Measurements from ENCODE around the gene RNF40. TPM values are rescaled to one million over a fixed set of nuclear protein-coding genes. Genes with fewer than 3 reads are reported as not detected.

RNF40 gene
- total RNA-seq, 5 donors from 2014 or later (not counting 1 experiment from before 2014, with no cell fraction given) = 55.7 to 106 (median 95.9) TPM

GRCh38 chr16:30738984-30739951, 22.9 kb upstream of the RNF40 start:
- H3K4me1 ChIP-seq (ENCODE audit: control insufficient read depth in 1 of 2, extremely low read depth in 1 of 2, insufficient read depth in 2 of 2, low read length in 2 of 2) = no peaks in the 10 kb centered on the region
- no peaks in the 10 kb centered on the region for H3K27me3 Mint-ChIP-seq
- H3K36me3 ChIP-seq (ENCODE audit: control insufficient read depth in 2 of 2, extremely low read depth in 1 of 2, insufficient read depth in 1 of 2, low read length in 1 of 2) = peaks cover 31 to 62% of the 10 kb centered on the region in 2 donors
- no peak for ATAC-seq (replicated peaks in 1 of 4)
- H3K9me3 ChIP-seq = no peaks in the 10 kb centered on the region
- H3K36me3 Mint-ChIP-seq = peaks cover 46% of the 10 kb centered on the region
- no peaks in the 10 kb centered on the region for H3K27me3 ChIP-seq (replicated peaks in 1 of 2; ENCODE audit: control insufficient read depth in 2 of 2, extremely low read depth in 1 of 2, insufficient read depth in 2 of 2, low read length in 1 of 2)
- H3K4me3 ChIP-seq (ENCODE audit: control insufficient read depth in 1 of 2, extremely low read depth in 1 of 2, low read length in 1 of 2) = no peak overlapping the region
- no peak overlapping the region for H3K27ac Mint-ChIP-seq
- ChIA-PET CTCF (no interaction called here), POLR2A (no interaction called here)
- no peaks in the 10 kb centered on the region for H3K9me3 Mint-ChIP-seq
- 98% methylated on average over 25 of the region's 37 CpGs for WGBS (ENCODE audit: insufficient coverage)
- H3K27ac ChIP-seq (ENCODE audit: low read length) = no peak overlapping the region
- H3K4me1 Mint-ChIP-seq = peaks cover 9 to 21% (median 14%) of the 10 kb centered on the region in 3 donors
- no peak overlapping the region for H3K4me3 Mint-ChIP-seq
- DNase-seq = no peak

- Histone ChIP-seq H3K36me3 (ENCODE audit: control insufficient read depth in 2 of 2, extremely low read depth in 1 of 2, insufficient read depth in 1 of 2, low read length in 1 of 2) (peaks cover 29 to 58% of the 10 kb centered on the region in 2 donors), H3K27ac (ENCODE audit: low read length) (no peak overlapping the region), H3K27me3 (replicated peaks in 1 of 2; ENCODE audit: control insufficient read depth in 2 of 2, extremely low read depth in 1 of 2, insufficient read depth in 2 of 2, low read length in 1 of 2) (no peaks in the 10 kb centered on the region), H3K4me1 (ENCODE audit: control insufficient read depth in 1 of 2, extremely low read depth in 1 of 2, insufficient read depth in 2 of 2, low read length in 2 of 2) (no peaks in the 10 kb centered on the region), H3K4me3 (ENCODE audit: control insufficient read depth in 1 of 2, extremely low read depth in 1 of 2, low read length in 1 of 2) (no peak overlapping the region), H3K9me3 (no peaks in the 10 kb centered on the region)
- WGBS (ENCODE audit: insufficient coverage) = 83% methylated on average over 6 of the region's 8 CpGs
- ChIA-PET CTCF (no interaction called here), POLR2A (no interaction called here)
- peaks cover 45% of the 10 kb centered on the region for H3K36me3 Mint-ChIP-seq
- no peaks in the 10 kb centered on the region for H3K27me3 Mint-ChIP-seq
- H3K4me3 Mint-ChIP-seq = no peak overlapping the region
- no peak for DNase-seq
- no peaks in the 10 kb centered on the region for H3K9me3 Mint-ChIP-seq
- ATAC-seq (replicated peaks in 1 of 4) = no peak
- peaks cover 9 to 26% (median 14%) of the 10 kb centered on the region in 3 donors for H3K4me1 Mint-ChIP-seq
- peak overlapping the region; percentile 38 to 74 for H3K27ac Mint-ChIP-seq
Measured at GRCh38 chr16:30740364-30741251, 21.5 kb upstream of the RNF40 start.

GRCh38 chr16:30741461-30741914, 20.6 kb upstream of the RNF40 start:
- Histone ChIP-seq H3K36me3 (ENCODE audit: control insufficient read depth in 2 of 2, extremely low read depth in 1 of 2, insufficient read depth in 1 of 2, low read length in 1 of 2) (peaks cover 29 to 49% of the 10 kb centered on the region in 2 donors), H3K27ac (ENCODE audit: low read length) (no peak overlapping the region), H3K4me3 (ENCODE audit: control insufficient read depth in 1 of 2, extremely low read depth in 1 of 2, low read length in 1 of 2) (no peak overlapping the region), H3K4me1 (ENCODE audit: control insufficient read depth in 1 of 2, extremely low read depth in 1 of 2, insufficient read depth in 2 of 2, low read length in 2 of 2) (no peaks in the 10 kb centered on the region), H3K9me3 (no peaks in the 10 kb centered on the region), H3K27me3 (replicated peaks in 1 of 2; ENCODE audit: control insufficient read depth in 2 of 2, extremely low read depth in 1 of 2, insufficient read depth in 2 of 2, low read length in 1 of 2) (no peaks in the 10 kb centered on the region)
- peaks cover 40% of the 10 kb centered on the region for H3K36me3 Mint-ChIP-seq
- ATAC-seq (replicated peaks in 1 of 4) (no peak), DNase-seq (no peak)
- no peak overlapping the region for H3K4me3 Mint-ChIP-seq
- H3K9me3 Mint-ChIP-seq = no peaks in the 10 kb centered on the region
- no peak overlapping the region for H3K27ac Mint-ChIP-seq
- CTCF ChIA-PET = interaction anchor here in 1 of 2 donors (0.5 kb wide), 1 partner anchor 102 kb away, joined by 3 read pairs; no protein-coding TSS in a partner anchor
- POLR2A ChIA-PET = no interaction called here
- no peaks in the 10 kb centered on the region for H3K27me3 Mint-ChIP-seq
- 100% methylated on average over 5 of the region's 6 CpGs for WGBS (ENCODE audit: insufficient coverage)
- peaks cover 9 to 26% (median 14%) of the 10 kb centered on the region in 3 donors for H3K4me1 Mint-ChIP-seq

- Histone ChIP-seq H3K36me3 (ENCODE audit: control insufficient read depth in 2 of 2, extremely low read depth in 1 of 2, insufficient read depth in 1 of 2, low read length in 1 of 2) (peaks cover 14 to 27% of the 10 kb centered on the region in 2 donors), H3K4me3 (ENCODE audit: control insufficient read depth in 1 of 2, extremely low read depth in 1 of 2, low read length in 1 of 2) (no peak overlapping the region), H3K27ac (ENCODE audit: low read length) (no peak overlapping the region), H3K9me3 (no peaks in the 10 kb centered on the region), H3K4me1 (ENCODE audit: control insufficient read depth in 1 of 2, extremely low read depth in 1 of 2, insufficient read depth in 2 of 2, low read length in 2 of 2) (peaks cover 0 to 8% of the 10 kb centered on the region in 2 experiments), H3K27me3 (replicated peaks in 1 of 2; ENCODE audit: control insufficient read depth in 2 of 2, extremely low read depth in 1 of 2, insufficient read depth in 2 of 2, low read length in 1 of 2) (no peaks in the 10 kb centered on the region)
- 98% methylated on average over 9 of the region's 11 CpGs for WGBS (ENCODE audit: insufficient coverage)
- ChIA-PET POLR2A (no interaction called here), CTCF (no interaction called here)
- H3K27ac Mint-ChIP-seq = peak overlapping the region in 1 of 2 donors; percentile 11
- no peak overlapping the region for H3K4me3 Mint-ChIP-seq
- DNase-seq (no peak), ATAC-seq (replicated peaks in 1 of 4) (no peak)
- no peaks in the 10 kb centered on the region for H3K9me3 Mint-ChIP-seq
- no peaks in the 10 kb centered on the region for H3K27me3 Mint-ChIP-seq
- peaks cover 25% of the 10 kb centered on the region for H3K36me3 Mint-ChIP-seq
- H3K4me1 Mint-ChIP-seq = peaks cover 22 to 35% (median 28%) of the 10 kb centered on the region in 3 donors
Measured at GRCh38 chr16:30743716-30744115, 18.4 kb upstream of the RNF40 start.

- H3K27ac ChIP-seq (ENCODE audit: low read length) = no peak overlapping the region
- no CpG with 5 or more reads among the region's 2 CpGs for WGBS (ENCODE audit: insufficient coverage)
- peaks cover 0 to 11% of the 10 kb centered on the region in 2 experiments for H3K4me1 ChIP-seq (ENCODE audit: control insufficient read depth in 1 of 2, extremely low read depth in 1 of 2, insufficient read depth in 2 of 2, low read length in 2 of 2)
- peaks cover 22% of the 10 kb centered on the region for H3K36me3 Mint-ChIP-seq
- ATAC-seq (replicated peaks in 1 of 4) = no peak
- no peak overlapping the region for H3K4me3 Mint-ChIP-seq
- H3K36me3 ChIP-seq (ENCODE audit: control insufficient read depth in 2 of 2, extremely low read depth in 1 of 2, insufficient read depth in 1 of 2, low read length in 1 of 2) = peaks cover 10 to 22% of the 10 kb centered on the region in 2 donors
- H3K27me3 ChIP-seq (replicated peaks in 1 of 2; ENCODE audit: control insufficient read depth in 2 of 2, extremely low read depth in 1 of 2, insufficient read depth in 2 of 2, low read length in 1 of 2) = no peaks in the 10 kb centered on the region
- H3K27ac Mint-ChIP-seq = no peak overlapping the region
- CTCF ChIA-PET = no interaction called here
- no peaks in the 10 kb centered on the region for H3K9me3 ChIP-seq
- POLR2A ChIA-PET = interaction anchor here in 1 of 2 donors (0.7 kb wide), 2 partner anchors 132 to 184 kb away, joined by 3 to 9 read pairs; no protein-coding TSS in a partner anchor
- no peaks in the 10 kb centered on the region for H3K9me3 Mint-ChIP-seq
- no peaks in the 10 kb centered on the region for H3K27me3 Mint-ChIP-seq
- no peak for DNase-seq
- no peak overlapping the region for H3K4me3 ChIP-seq (ENCODE audit: control insufficient read depth in 1 of 2, extremely low read depth in 1 of 2, low read length in 1 of 2)
- H3K4me1 Mint-ChIP-seq = peaks cover 22 to 39% (median 31%) of the 10 kb centered on the region in 3 donors
Measured at GRCh38 chr16:30744183-30744582, 17.9 kb upstream of the RNF40 start.

GRCh38 chr16:30745082-30745481, 17.0 kb upstream of the RNF40 start:
- POLR2A ChIA-PET = no interaction called here
- no peak overlapping the region for H3K27ac ChIP-seq (ENCODE audit: low read length)
- H3K4me1 Mint-ChIP-seq = peaks cover 28 to 47% (median 38%) of the 10 kb centered on the region in 3 donors
- H3K27ac Mint-ChIP-seq = peak overlapping the region in 1 of 2 donors; percentile 50
- no peaks in the 10 kb centered on the region for H3K9me3 ChIP-seq
- 89% methylated on average over 1 of the region's 2 CpGs for WGBS (ENCODE audit: insufficient coverage)
- no peaks in the 10 kb centered on the region for H3K27me3 Mint-ChIP-seq
- no peak overlapping the region for H3K4me3 ChIP-seq (ENCODE audit: control insufficient read depth in 1 of 2, extremely low read depth in 1 of 2, low read length in 1 of 2)
- no peaks in the 10 kb centered on the region for H3K9me3 Mint-ChIP-seq
- ATAC-seq (replicated peaks in 1 of 4) = no peak
- peaks cover 0 to 18% of the 10 kb centered on the region in 2 experiments for H3K4me1 ChIP-seq (ENCODE audit: control insufficient read depth in 1 of 2, extremely low read depth in 1 of 2, insufficient read depth in 2 of 2, low read length in 2 of 2)
- no peaks in the 10 kb centered on the region for H3K27me3 ChIP-seq (replicated peaks in 1 of 2; ENCODE audit: control insufficient read depth in 2 of 2, extremely low read depth in 1 of 2, insufficient read depth in 2 of 2, low read length in 1 of 2)
- DNase-seq = no peak
- no peak overlapping the region for H3K4me3 Mint-ChIP-seq
- H3K36me3 ChIP-seq (ENCODE audit: control insufficient read depth in 2 of 2, extremely low read depth in 1 of 2, insufficient read depth in 1 of 2, low read length in 1 of 2) = peaks cover 6 to 15% of the 10 kb centered on the region in 2 donors
- peaks cover 26% of the 10 kb centered on the region for H3K36me3 Mint-ChIP-seq
- CTCF ChIA-PET = no interaction called here
